ENCODE measurements around the gene MIS18BP1.
"Not testable (repeated sequence)": the region's sequence is repeated elsewhere in the genome, so short reads cannot be mapped to it uniquely, and the experiment has no call there.

The MIS18BP1 gene

GRCh38 chr14:45253070-45253753 is at the start of gene MIS18BP1:
MIS18BP1 (minus strand) TSS chr14:45253202; CDS start chr14:45247286, 5,916 bp downstream.
- peak; percentile 98 for DNase-seq (ENCODE audit: low read depth)
- peak; percentile 72 for TF ChIP-seq CTCF (IDR thresholded peaks at IDR 0.05; ENCODE audit: insufficient read depth, low read depth, low read length, missing control alignments)
- H3K4me3 ChIP-seq (ENCODE audit: low read depth, low read length), result peak within 1 kb of the TSS; percentile 97

GRCh38 chr14:45298423-45299117 is 45.6 kb upstream of the MIS18BP1 start:
- H3K4me3 ChIP-seq (ENCODE audit: low read depth, low read length), result no peak overlapping the region
- no peak for TF ChIP-seq CTCF (IDR thresholded peaks at IDR 0.05; ENCODE audit: insufficient read depth, low read depth, low read length, missing control alignments)
- DNase-seq (ENCODE audit: low read depth), result no peak

- not testable (repeated sequence) for H3K4me3 ChIP-seq (ENCODE audit: low read depth, low read length)
These were observed 41.8 kb upstream of the MIS18BP1 start for GRCh38 chr14:45294796-45295195.

GRCh38 chr14:45290547-45290946 is 37.5 kb upstream of the MIS18BP1 start:
- H3K4me3 ChIP-seq (ENCODE audit: low read depth, low read length), result no peak overlapping the region
- TF ChIP-seq CTCF (IDR thresholded peaks at IDR 0.05; ENCODE audit: insufficient read depth, low read depth, low read length, missing control alignments), result no peak
- peak; percentile 5 for DNase-seq (ENCODE audit: low read depth)

More at GRCh38 chr14:45294796-45295195, 41.8 kb upstream of the MIS18BP1 start:
- not testable (repeated sequence) for DNase-seq (ENCODE audit: low read depth)

GRCh38 chr14:45287610-45288009 is 34.6 kb upstream of the MIS18BP1 start:
- TF ChIP-seq CTCF (IDR thresholded peaks at IDR 0.05; ENCODE audit: insufficient read depth, low read depth, low read length, missing control alignments), result no peak
- no peak for DNase-seq (ENCODE audit: low read depth)
- no peak overlapping the region for H3K4me3 ChIP-seq (ENCODE audit: low read depth, low read length)

GRCh38 chr14:45284802-45285201 is 31.8 kb upstream of the MIS18BP1 start:
- no peak overlapping the region for H3K4me3 ChIP-seq (ENCODE audit: low read depth, low read length)
- no peak for DNase-seq (ENCODE audit: low read depth)
- TF ChIP-seq CTCF (IDR thresholded peaks at IDR 0.05; ENCODE audit: insufficient read depth, low read depth, low read length, missing control alignments), result peak; percentile 7

- not testable (repeated sequence) for DNase-seq (ENCODE audit: low read depth); H3K4me3 ChIP-seq (ENCODE audit: low read depth, low read length)
These were observed 28.9 kb upstream of the MIS18BP1 start for GRCh38 chr14:45281731-45282400.
